Measurements from ENCODE around the gene PAX7. TPM values are rescaled to one million over a fixed set of nuclear protein-coding genes. Genes with fewer than 3 reads are reported as not detected.

PAX7 gene
- polyA plus RNA-seq, 1 of the 3 experiments (the other 2 are of a cell fraction): not detected

DNA sequence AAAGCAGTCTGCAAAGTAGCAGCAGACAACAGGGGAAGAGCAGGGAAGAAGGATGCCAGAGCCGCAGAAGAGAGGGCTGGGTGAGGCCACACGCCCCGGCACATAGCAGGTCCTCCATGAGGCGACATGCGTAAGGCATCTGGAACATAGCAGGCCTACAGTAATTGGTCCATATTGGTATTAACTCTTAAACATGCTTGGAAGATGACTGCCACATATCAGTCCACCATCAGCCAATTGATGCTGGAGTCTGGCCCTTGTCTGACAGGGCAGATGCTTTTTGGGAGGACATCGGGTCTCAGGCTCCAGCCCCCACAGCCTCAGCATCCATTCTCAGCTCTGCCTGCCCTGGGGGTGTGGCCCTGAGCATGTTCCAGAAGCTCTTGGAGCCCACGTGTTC, 135.1 kb downstream of the PAX7 start:
- no peaks in the 10 kb centered on the region for H3F3A ChIP-seq (replicated peaks; ENCODE audit: insufficient read depth)
- ChIA-PET POLR2A (no interaction called here), CTCF (interaction anchor here (1.4 kb wide), 1 partner anchor 169 kb away, joined by 5 read pairs; no protein-coding TSS in a partner anchor)
- 15% methylated on average over 7 of the region's 7 CpGs for WGBS (ENCODE audit: low lambda C conversion rate)
- H3K4me2 ChIP-seq: no peak overlapping the region
- no peaks in the 10 kb centered on the region for H3K9me2 ChIP-seq
- peaks cover 0 to 16% of the 10 kb centered on the region in 2 experiments; a peak in 1 of 4 replicates for H3K4me1 ChIP-seq (ENCODE audit: control insufficient read depth in 1 of 2, insufficient read depth in 2 of 2, low read depth in 1 of 2, low read length in 1 of 2)
- no peaks in the 10 kb centered on the region for H3K9me3 ChIP-seq
- no peaks in the 10 kb centered on the region for H3K27me3 ChIP-seq (ENCODE audit: insufficient read depth)
- no peak overlapping the region for H3K9ac ChIP-seq
- peak; percentile 56 for DNase-seq
- no peaks in the 10 kb centered on the region for H3K36me3 ChIP-seq (replicated peaks in 1 of 2; ENCODE audit: control insufficient read depth in 1 of 2, insufficient read depth in 2 of 2, low read length in 1 of 2)
- no peaks in the 10 kb centered on the region for H3K79me2 ChIP-seq (ENCODE audit: insufficient read depth)
- no peak overlapping the region for H3K27ac ChIP-seq (ENCODE audit: low read depth in 2 of 2, low read length in 1 of 2)
- H4K20me1 ChIP-seq (ENCODE audit: insufficient read depth): no peaks in the 10 kb centered on the region
- H2AFZ ChIP-seq (ENCODE audit: low read depth): no peak overlapping the region
- TF ChIP-seq, protein P1, sequence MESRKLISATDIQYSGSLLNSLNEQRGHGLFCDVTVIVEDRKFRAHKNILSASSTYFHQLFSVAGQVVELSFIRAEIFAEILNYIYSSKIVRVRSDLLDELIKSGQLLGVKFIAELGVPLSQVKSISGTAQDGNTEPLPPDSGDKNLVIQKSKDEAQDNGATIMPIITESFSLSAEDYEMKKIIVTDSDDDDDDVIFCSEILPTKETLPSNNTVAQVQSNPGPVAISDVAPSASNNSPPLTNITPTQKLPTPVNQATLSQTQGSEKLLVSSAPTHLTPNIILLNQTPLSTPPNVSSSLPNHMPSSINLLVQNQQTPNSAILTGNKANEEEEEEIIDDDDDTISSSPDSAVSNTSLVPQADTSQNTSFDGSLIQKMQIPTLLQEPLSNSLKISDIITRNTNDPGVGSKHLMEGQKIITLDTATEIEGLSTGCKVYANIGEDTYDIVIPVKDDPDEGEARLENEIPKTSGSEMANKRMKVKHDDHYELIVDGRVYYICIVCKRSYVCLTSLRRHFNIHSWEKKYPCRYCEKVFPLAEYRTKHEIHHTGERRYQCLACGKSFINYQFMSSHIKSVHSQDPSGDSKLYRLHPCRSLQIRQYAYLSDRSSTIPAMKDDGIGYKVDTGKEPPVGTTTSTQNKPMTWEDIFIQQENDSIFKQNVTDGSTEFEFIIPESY (IDR thresholded peaks at IDR 0.05; ENCODE audit: borderline replicate concordance, low read depth): no peak
- no peak for TF ChIP-seq EP300 (IDR thresholded peaks at IDR 0.05; ENCODE audit: borderline replicate concordance in 1 of 2, low read depth in 1 of 2, low read length in 1 of 2)
- no peak for TF ChIP-seq SMC3 (IDR thresholded peaks at IDR 0.05; ENCODE audit: low read depth, low read length)
- peak; percentile 68 for TF ChIP-seq GATA2 (CRISPR knock-in tag; IDR thresholded peaks at IDR 0.05)
- H3K4me3 ChIP-seq (ENCODE audit: low read depth in 2 of 2, low read length in 1 of 2): no peak overlapping the region

DNA sequence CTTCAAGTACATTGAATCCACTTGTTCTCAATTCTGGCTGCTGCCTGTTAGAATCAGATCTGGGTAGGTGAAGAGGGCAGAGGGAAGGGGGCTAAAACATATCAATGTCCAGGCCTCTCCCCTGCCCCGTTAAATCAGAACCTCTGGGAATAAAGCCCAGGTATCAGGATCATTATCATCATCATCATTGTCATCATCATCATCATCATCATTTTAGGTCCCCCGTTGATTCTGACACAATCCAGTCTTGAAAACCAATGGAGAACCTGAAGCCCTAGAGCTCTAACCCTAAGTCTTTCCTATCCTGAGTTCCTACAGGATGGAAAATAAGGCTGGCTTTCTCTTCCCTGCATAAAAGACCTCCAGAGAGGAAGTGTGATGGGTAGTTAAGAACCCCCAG, 135.7 kb downstream of the PAX7 start:
- no peak overlapping the region for H3K27ac ChIP-seq (ENCODE audit: low read depth in 2 of 2, low read length in 1 of 2)
- WGBS (ENCODE audit: low lambda C conversion rate): 31% methylated on average over 2 of the region's 2 CpGs
- H3K9me3 ChIP-seq: no peaks in the 10 kb centered on the region
- no peaks in the 10 kb centered on the region for H3K27me3 ChIP-seq (ENCODE audit: insufficient read depth)
- no peaks in the 10 kb centered on the region for H3F3A ChIP-seq (replicated peaks; ENCODE audit: insufficient read depth)
- H3K79me2 ChIP-seq (ENCODE audit: insufficient read depth): no peaks in the 10 kb centered on the region
- TF ChIP-seq GATA2 (CRISPR knock-in tag; IDR thresholded peaks at IDR 0.05) (no peak), POLR2AphosphoS5 (IDR thresholded peaks at IDR 0.05; ENCODE audit: low read depth, low read length) (no peak), MEF2A (IDR thresholded peaks at IDR 0.05; ENCODE audit: borderline replicate concordance, low read depth) (no peak), RFX5 (IDR thresholded peaks at IDR 0.05; ENCODE audit: low read length) (no peak), FOSL2 (IDR thresholded peaks at IDR 0.05; ENCODE audit: borderline replicate concordance, low read depth) (no peak), FOXM1 (IDR thresholded peaks at IDR 0.05; ENCODE audit: low read depth) (no peak), RCOR1 (IDR thresholded peaks at IDR 0.05; ENCODE audit: low read length) (no peak), CHD2 (IDR thresholded peaks at IDR 0.05; ENCODE audit: low read length, partially characterized antibody) (no peak), GABPA (IDR thresholded peaks at IDR 0.05; ENCODE audit: low read depth) (no peak), MXI1 (IDR thresholded peaks at IDR 0.05; ENCODE audit: low read depth, low read length) (no peak), FOXJ3 (CRISPR knock-in tag; IDR thresholded peaks at IDR 0.05) (no peak)
- TF ChIP-seq, protein P2, sequence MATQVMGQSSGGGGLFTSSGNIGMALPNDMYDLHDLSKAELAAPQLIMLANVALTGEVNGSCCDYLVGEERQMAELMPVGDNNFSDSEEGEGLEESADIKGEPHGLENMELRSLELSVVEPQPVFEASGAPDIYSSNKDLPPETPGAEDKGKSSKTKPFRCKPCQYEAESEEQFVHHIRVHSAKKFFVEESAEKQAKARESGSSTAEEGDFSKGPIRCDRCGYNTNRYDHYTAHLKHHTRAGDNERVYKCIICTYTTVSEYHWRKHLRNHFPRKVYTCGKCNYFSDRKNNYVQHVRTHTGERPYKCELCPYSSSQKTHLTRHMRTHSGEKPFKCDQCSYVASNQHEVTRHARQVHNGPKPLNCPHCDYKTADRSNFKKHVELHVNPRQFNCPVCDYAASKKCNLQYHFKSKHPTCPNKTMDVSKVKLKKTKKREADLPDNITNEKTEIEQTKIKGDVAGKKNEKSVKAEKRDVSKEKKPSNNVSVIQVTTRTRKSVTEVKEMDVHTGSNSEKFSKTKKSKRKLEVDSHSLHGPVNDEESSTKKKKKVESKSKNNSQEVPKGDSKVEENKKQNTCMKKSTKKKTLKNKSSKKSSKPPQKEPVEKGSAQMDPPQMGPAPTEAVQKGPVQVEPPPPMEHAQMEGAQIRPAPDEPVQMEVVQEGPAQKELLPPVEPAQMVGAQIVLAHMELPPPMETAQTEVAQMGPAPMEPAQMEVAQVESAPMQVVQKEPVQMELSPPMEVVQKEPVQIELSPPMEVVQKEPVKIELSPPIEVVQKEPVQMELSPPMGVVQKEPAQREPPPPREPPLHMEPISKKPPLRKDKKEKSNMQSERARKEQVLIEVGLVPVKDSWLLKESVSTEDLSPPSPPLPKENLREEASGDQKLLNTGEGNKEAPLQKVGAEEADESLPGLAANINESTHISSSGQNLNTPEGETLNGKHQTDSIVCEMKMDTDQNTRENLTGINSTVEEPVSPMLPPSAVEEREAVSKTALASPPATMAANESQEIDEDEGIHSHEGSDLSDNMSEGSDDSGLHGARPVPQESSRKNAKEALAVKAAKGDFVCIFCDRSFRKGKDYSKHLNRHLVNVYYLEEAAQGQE (IDR thresholded peaks at IDR 0.05; ENCODE audit: low read depth, low read length): no peak
- TF ChIP-seq, protein P3, sequence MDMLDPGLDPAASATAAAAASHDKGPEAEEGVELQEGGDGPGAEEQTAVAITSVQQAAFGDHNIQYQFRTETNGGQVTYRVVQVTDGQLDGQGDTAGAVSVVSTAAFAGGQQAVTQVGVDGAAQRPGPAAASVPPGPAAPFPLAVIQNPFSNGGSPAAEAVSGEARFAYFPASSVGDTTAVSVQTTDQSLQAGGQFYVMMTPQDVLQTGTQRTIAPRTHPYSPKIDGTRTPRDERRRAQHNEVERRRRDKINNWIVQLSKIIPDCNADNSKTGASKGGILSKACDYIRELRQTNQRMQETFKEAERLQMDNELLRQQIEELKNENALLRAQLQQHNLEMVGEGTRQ (IDR thresholded peaks at IDR 0.05; ENCODE audit: borderline replicate concordance, low read depth, low read length): no peak
- TF ChIP-seq, protein P1 (IDR thresholded peaks at IDR 0.05; ENCODE audit: borderline replicate concordance, low read depth): no peak
- TF ChIP-seq, protein P4, sequence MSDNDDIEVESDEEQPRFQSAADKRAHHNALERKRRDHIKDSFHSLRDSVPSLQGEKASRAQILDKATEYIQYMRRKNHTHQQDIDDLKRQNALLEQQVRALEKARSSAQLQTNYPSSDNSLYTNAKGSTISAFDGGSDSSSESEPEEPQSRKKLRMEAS (IDR thresholded peaks at IDR 0.05; ENCODE audit: low read depth): no peak
- TF ChIP-seq, protein P5, sequence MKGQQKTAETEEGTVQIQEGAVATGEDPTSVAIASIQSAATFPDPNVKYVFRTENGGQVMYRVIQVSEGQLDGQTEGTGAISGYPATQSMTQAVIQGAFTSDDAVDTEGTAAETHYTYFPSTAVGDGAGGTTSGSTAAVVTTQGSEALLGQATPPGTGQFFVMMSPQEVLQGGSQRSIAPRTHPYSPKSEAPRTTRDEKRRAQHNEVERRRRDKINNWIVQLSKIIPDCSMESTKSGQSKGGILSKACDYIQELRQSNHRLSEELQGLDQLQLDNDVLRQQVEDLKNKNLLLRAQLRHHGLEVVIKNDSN (IDR thresholded peaks at IDR 0.05; ENCODE audit: borderline replicate concordance, low read depth): no peak
- H3K9ac ChIP-seq: no peak overlapping the region
- peaks cover 0 to 16% of the 10 kb centered on the region in 2 experiments; a peak in 1 of 4 replicates for H3K4me1 ChIP-seq (ENCODE audit: control insufficient read depth in 1 of 2, insufficient read depth in 2 of 2, low read depth in 1 of 2, low read length in 1 of 2)
- CTCF ChIA-PET: interaction anchor here (1.4 kb wide), 1 partner anchor 169 kb away, joined by 5 read pairs; no protein-coding TSS in a partner anchor
- H3K36me3 ChIP-seq (replicated peaks in 1 of 2; ENCODE audit: control insufficient read depth in 1 of 2, insufficient read depth in 2 of 2, low read length in 1 of 2): no peaks in the 10 kb centered on the region
- POLR2A ChIA-PET: no interaction called here
- no peak overlapping the region for H3K4me3 ChIP-seq (ENCODE audit: low read depth in 2 of 2, low read length in 1 of 2)
- DNase-seq: no peak
- H3K9me2 ChIP-seq: no peaks in the 10 kb centered on the region
- no peak overlapping the region for H2AFZ ChIP-seq (ENCODE audit: low read depth)
- no peaks in the 10 kb centered on the region for H4K20me1 ChIP-seq (ENCODE audit: insufficient read depth)
- no peak overlapping the region for H3K4me2 ChIP-seq

Measured in SK-N-SH (cell line).